ENCODE data around the gene ACBD5.

DNA sequence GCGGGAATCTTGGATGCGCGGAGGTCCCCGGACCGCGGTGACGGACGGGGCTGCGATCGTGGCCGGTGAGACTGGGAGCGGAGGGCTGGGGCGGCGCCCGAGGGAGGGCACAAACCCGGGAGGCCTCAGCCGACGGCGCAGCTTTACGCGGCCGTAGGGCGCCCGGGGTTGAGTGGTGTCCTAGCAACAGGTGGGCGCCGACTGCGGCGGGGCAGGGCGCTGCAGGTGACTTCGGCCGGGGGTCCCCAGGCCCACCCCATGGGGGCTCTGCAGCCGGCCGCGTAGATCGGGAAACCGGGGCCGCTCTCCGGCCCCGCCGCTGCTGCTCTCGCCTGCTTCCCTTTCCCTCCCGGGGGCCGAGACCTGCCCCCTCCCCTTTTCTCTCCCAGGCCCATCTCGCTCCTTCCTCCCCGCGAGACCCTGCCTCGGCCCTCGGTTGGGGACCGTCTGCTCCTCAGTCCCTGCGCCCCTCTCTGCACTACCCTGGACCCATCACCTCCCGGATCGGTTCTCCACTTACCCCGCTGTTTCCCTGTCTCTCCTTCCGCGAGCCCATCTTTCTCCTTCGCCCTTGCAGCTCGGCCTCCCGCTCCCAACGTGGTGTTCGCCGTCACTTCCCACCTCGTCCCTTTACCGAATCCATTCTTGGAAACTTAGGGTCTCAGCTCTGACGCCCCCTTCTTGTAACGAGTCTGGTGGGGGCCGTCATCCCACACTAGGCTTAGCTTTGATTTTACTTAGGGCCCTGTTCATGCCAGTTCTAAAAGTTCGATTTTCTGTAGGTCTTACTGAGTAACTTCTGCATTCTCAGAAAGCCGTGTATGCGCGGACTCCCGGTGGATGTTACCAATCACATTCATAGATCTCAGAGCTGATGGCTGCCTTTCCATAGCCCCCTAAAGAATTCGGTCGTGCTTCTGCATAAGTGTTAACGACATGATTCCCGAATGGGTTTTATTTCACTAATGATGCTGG, 18.5 kb upstream of the ACBD5 start:
- TF ChIP-seq, protein P1, sequence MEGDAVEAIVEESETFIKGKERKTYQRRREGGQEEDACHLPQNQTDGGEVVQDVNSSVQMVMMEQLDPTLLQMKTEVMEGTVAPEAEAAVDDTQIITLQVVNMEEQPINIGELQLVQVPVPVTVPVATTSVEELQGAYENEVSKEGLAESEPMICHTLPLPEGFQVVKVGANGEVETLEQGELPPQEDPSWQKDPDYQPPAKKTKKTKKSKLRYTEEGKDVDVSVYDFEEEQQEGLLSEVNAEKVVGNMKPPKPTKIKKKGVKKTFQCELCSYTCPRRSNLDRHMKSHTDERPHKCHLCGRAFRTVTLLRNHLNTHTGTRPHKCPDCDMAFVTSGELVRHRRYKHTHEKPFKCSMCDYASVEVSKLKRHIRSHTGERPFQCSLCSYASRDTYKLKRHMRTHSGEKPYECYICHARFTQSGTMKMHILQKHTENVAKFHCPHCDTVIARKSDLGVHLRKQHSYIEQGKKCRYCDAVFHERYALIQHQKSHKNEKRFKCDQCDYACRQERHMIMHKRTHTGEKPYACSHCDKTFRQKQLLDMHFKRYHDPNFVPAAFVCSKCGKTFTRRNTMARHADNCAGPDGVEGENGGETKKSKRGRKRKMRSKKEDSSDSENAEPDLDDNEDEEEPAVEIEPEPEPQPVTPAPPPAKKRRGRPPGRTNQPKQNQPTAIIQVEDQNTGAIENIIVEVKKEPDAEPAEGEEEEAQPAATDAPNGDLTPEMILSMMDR (IDR thresholded peaks at IDR 0.05), result no peak
- no peak for TF ChIP-seq POLR2A (IDR thresholded peaks at IDR 0.05)
- no peak for TF ChIP-seq EP300 (IDR thresholded peaks at IDR 0.05)

Measured in ovary (tissue), 3 donors.